Measurements from ENCODE around the gene PGA4. TPM values are rescaled to one million over a fixed set of nuclear protein-coding genes. Genes with fewer than 3 reads are reported as not detected.

PGA4 gene
- total and polyA plus RNA-seq, 2 experiments from 2014 or later, result 0.81 TPM; not detected in 1

GRCh38 chr11:61264371-61264770, 42.2 kb downstream of the PGA4 start:
- H3K4me3 Mint-ChIP-seq, result no peak overlapping the region
- 0 out of 2 replicates have a peak, but pooled peaks cover 4% of the 10 kb centered on the region for H4K20me1 ChIP-seq (replicated peaks; ENCODE audit: insufficient read depth)
- peaks cover 3% of the 10 kb centered on the region; the same call in 1 of the 3 replicates for H3K36me3 Mint-ChIP-seq (ENCODE audit: low read depth)

More at GRCh38 chr11:61264371-61264770, 42.2 kb downstream of the PGA4 start:
- Histone ChIP-seq H3K79me2 (replicated peaks; ENCODE audit: insufficient read depth) (no peaks in the 10 kb centered on the region), H3K4me2 (no peak overlapping the region), H3K9me2 (ENCODE audit: insufficient read depth) (no peaks in the 10 kb centered on the region), H3K4me3 (no peak overlapping the region), H3K36me3 (ENCODE audit: insufficient read depth) (no peaks in the 10 kb centered on the region), H2AFZ (no peak overlapping the region), H3K27me3 (ENCODE audit: insufficient read depth) (no peaks in the 10 kb centered on the region), H3K4me1 (ENCODE audit: insufficient read depth) (no peaks in the 10 kb centered on the region), H3F3A (replicated peaks; ENCODE audit: low read depth) (no peaks in the 10 kb centered on the region), H3K27ac (ENCODE audit: low read depth) (no peak overlapping the region)
- ATAC-seq (no peak), DNase-seq (ENCODE audit: low spot score) (no peak)
- H3K4me1 Mint-ChIP-seq, result no peaks in the 10 kb centered on the region
- H3K9me3 Mint-ChIP-seq, result no peaks in the 10 kb centered on the region
- H3K27ac Mint-ChIP-seq, result no peak overlapping the region
- TF ChIP-seq EZH2 (IDR thresholded peaks at IDR 0.05; ENCODE audit: low read depth, unreplicated experiment), result no peak
- no peak for TF ChIP-seq REST (IDR thresholded peaks at IDR 0.05; ENCODE audit: unreplicated experiment)
- no peak for TF ChIP-seq ZNF114 (CRISPR knock-in tag; IDR thresholded peaks at IDR 0.05)
- no peak for TF ChIP-seq CTCF (conservative IDR thresholded peaks at IDR 0.05; ENCODE audit: low read depth in 2 of 2)
- H3K27me3 Mint-ChIP-seq (ENCODE audit: insufficient read depth, low read depth, poor library complexity), result peaks cover 2% of the 10 kb centered on the region

Data from GM23338 (cell line).